ENCODE measurements around the gene BASP1.

Gene BASP1

DNA sequence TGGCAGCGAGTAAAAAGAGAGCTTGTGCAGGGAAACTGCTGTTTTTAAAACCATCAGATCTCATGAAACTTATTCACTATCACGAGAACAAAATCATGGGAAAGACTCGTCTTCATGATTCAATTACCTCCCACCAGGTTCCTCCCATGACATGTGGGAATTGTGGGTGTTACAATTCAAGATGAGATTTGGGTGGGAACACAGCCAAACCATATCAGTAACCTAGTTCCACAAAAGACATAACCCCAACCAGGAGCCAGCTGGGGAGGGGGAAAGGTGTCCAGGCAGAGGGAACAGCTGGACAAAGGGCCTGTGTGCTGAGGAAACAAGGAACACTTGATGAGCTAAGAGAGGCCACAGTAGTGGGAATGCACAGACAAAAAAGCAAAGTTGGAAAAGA is 71.1 kb downstream of the BASP1 start:
- TF ChIP-seq, protein P1, sequence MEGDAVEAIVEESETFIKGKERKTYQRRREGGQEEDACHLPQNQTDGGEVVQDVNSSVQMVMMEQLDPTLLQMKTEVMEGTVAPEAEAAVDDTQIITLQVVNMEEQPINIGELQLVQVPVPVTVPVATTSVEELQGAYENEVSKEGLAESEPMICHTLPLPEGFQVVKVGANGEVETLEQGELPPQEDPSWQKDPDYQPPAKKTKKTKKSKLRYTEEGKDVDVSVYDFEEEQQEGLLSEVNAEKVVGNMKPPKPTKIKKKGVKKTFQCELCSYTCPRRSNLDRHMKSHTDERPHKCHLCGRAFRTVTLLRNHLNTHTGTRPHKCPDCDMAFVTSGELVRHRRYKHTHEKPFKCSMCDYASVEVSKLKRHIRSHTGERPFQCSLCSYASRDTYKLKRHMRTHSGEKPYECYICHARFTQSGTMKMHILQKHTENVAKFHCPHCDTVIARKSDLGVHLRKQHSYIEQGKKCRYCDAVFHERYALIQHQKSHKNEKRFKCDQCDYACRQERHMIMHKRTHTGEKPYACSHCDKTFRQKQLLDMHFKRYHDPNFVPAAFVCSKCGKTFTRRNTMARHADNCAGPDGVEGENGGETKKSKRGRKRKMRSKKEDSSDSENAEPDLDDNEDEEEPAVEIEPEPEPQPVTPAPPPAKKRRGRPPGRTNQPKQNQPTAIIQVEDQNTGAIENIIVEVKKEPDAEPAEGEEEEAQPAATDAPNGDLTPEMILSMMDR (IDR thresholded peaks at IDR 0.05): no peak

DNA sequence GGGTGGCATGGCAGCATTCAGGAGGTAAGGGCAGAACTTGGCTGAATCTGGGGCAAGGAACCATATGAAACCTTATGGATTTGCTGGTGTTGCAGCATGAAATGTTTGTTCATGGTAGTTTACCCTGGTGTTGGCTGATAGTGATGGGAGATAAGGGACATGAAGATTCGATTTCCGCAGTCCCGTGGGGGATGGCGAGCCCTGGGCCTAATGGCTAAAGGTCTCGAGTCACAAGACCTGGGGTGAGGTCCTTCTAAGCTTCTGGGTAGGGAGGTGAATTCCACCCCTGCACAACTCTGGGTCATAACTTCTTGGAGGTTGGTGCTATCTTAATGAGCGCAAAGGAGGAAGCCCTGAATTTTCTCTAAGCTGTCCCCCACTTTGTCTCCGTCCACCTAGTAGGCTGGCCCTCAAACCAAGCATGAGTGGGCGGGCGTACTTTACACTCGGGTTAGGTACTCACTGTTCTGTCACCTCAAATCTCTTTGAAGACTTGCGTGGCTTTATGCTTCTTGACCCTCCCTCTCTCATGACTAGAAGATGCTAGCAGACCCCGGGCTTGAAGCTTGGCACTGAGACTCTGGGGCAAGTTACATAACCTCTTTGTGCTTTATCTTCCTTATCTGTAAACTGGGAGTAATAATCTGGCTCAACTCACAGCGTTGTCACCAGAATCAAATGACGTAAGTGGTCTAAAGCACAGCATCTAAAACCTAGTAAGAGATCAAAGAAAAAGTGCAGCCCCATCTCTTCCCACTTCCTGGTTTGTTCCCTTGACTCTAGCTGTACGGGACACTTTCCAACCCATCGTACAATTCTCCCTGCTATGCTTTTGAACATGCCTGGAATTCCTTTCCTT is 72.5 kb downstream of the BASP1 start:
- TF ChIP-seq, protein P1 (IDR thresholded peaks at IDR 0.05): no peak

DNA sequence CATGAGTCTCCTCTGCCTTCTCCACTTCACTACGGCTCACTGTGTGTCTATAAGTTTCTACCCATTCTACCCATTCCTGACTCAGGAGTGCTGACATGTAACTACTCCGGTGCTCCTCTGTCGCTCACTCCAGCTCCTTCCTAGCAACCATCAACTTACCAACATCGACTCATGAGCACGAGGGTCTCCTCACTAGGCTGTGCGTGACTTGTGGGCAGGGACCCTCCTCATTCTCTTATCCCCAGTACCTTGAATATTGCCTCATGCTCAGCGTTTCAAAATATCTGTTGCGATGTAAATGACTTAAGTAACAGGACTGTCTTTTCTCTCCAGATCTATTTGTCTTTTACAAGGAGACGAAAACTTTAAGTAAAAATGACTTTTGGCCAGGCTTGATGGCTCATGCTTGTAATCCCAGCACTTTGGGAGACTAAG is 73.1 kb downstream of the BASP1 start:
- TF ChIP-seq, protein P1 (IDR thresholded peaks at IDR 0.05): no peak

DNA sequence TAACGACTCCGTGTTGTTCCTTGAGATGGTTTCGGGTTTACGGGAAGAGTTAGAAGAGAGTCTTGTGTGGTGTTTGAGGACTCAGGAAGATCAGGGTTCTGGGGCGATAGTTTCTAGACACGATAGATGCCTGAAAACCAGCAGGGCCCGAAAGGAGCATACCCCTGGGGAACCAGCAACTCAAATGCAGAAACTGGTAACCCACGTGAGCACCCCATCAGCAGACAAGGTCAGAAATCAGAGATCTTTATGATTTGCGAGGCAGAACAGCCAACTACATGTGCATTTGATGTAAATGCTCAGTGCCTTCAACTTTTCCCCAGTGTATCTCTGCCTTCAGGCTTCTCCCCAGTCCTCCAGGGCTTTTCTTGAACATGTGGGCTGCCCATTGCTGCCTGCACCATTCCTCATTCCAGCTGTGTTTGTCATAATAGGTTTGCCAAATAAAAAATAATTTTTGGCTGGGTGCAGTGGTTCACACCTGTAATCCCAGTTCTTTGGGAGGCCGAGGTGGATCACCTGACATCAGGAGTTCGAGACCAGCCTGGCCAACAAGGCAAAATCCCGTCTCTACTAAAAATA is 75.1 kb downstream of the BASP1 start:
- TF ChIP-seq, protein P1 (IDR thresholded peaks at IDR 0.05): no peak

DNA sequence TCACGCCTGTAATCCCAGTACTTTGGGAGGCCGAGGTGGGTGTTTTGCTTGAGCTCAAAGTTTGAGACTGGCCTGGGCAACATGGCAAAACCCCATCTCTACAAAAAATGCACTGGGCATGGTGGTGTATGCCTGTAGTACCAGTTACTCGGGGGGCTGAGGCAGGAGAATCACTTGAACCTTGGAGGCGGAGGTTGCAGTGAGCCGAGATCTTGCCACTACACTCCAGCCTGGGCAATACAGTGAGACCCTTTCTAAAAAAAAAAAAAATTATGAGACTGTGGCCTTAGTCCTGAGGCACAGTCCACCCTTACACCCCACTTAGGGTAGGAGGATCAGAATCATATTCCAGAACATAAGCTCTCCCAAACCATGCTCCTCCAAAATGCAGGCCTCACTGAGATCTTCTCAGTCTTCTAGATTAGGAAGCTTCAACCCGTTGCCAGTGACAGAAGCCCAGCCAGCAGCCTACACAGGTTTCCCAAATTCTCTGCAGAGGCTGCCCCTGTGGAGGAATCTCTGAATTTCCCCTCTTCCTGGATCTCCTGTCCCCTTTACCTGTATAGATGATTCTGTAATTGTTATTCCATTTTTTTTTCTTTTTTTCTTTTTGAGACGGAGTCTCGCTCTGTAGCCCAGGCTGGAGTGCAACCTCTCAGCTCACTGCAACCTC is 77.3 kb downstream of the BASP1 start:
- TF ChIP-seq, protein P1 (IDR thresholded peaks at IDR 0.05): no peak

DNA sequence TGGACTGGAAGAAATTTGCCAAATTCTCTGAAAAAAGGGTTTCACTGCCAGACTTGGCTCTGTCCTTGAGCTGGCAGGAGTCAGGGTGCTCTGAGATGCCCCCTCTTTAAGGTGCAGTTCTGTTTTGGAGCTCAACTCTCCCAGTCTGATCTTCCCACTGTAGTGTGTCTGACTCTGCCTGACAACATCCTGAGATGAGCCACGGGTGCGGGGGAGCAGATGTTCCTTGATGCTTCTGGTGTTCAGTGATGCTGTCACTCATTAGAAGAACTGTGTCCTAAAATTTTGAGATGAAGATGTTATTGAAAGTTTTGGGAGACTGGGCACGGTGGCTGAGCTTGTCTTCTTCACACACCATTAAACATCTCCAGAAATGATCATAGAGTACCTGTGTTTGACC is 78.2 kb downstream of the BASP1 start:
- TF ChIP-seq, protein P1 (IDR thresholded peaks at IDR 0.05): no peak

DNA sequence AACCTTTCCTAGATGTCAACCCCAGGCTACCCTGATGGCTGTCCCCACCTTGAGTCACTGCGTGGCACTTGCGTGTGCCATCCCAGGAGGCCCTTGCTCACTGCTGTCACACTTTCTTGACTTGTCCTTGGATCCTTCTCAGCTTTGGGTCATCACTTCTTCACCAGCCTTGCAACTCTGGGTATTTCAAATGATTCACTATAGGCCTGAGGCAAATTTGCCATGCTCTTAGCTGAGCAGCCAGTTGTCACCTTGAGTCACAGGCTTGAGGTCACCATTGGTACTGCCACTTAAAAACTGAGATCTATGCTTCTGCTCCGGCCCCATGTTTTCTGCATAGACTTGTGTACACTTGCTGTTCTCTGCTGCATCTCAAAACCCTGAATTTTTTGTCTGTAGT is 84.7 kb downstream of the BASP1 start:
- TF ChIP-seq, protein P1 (IDR thresholded peaks at IDR 0.05): no peak
